HEK293 (cell line): ENCODE data around the gene SH2D7.
A peak's percentile ranks its signal among the peaks of the same experiment; 100 is the strongest.

Source experiments
- KLF9 ChIP-seq: fragments of 450-650 bp; formaldehyde crosslinking; IDR thresholded peaks from 2 replicates; pipeline ENCODE4 v1.5.1; 2016; ENCODE audit warnings: missing biosample characterization, missing genetic modification characterization, low read depth
- SCRT2 ChIP-seq: fragments of 450-650 bp; formaldehyde crosslinking; IDR thresholded peaks from 2 replicates; pipeline ENCODE4 v1.5.1; 2016; ENCODE audit warnings: missing biosample characterization, missing genetic modification characterization
- ZBTB17 ChIP-seq: fragments of 450-650 bp; formaldehyde crosslinking; IDR thresholded peaks from 2 replicates; pipeline ENCODE4 v1.5.1; 2016; ENCODE audit warnings: missing biosample characterization, missing genetic modification characterization
- ZBTB48 ChIP-seq: fragments of 450-650 bp; formaldehyde crosslinking; IDR thresholded peaks from 2 replicates; pipeline ENCODE4 v1.5.1; 2016; ENCODE audit warnings: missing biosample characterization, missing genetic modification characterization
- ZNF132 ChIP-seq: fragments of 450-650 bp; formaldehyde crosslinking; IDR thresholded peaks from 2 replicates; pipeline ENCODE4 v1.5.1; 2017; ENCODE audit warnings: missing biosample characterization, missing genetic modification characterization, borderline replicate concordance
- ZNF140 ChIP-seq: fragments of 450-650 bp; formaldehyde crosslinking; IDR thresholded peaks from 2 replicates; pipeline ENCODE4 v1.5.1; 2016; ENCODE audit warnings: missing biosample characterization, missing genetic modification characterization
- ZNF157 ChIP-seq: fragments of 450-650 bp; formaldehyde crosslinking; IDR thresholded peaks from 2 replicates; pipeline ENCODE4 v1.5.1; 2016; ENCODE audit warnings: missing biosample characterization, missing genetic modification characterization
- ZNF16 ChIP-seq: fragments of 450-650 bp; formaldehyde crosslinking; IDR thresholded peaks from 2 replicates; pipeline ENCODE4 v1.5.1; 2016; ENCODE audit warnings: low read depth, missing biosample characterization, missing genetic modification characterization
- ZNF184 ChIP-seq: fragments of 450-650 bp; IDR thresholded peaks from 2 replicates; pipeline ENCODE4 v1.5.1; 2018; ENCODE audit warnings: missing biosample characterization, mild to moderate bottlenecking, missing genetic modification characterization
- ZNF2 ChIP-seq: fragments of 450-650 bp; formaldehyde crosslinking; IDR thresholded peaks from 2 replicates; pipeline ENCODE4 v1.5.1; 2016; ENCODE audit warnings: missing biosample characterization, missing genetic modification characterization
- ZNF202 ChIP-seq: fragments of 450-650 bp; formaldehyde crosslinking; IDR thresholded peaks from 2 replicates; pipeline ENCODE4 v1.5.1; 2016; ENCODE audit warnings: missing biosample characterization, missing genetic modification characterization, borderline replicate concordance
- ZNF239 ChIP-seq: fragments of 450-650 bp; formaldehyde crosslinking; IDR thresholded peaks from 2 replicates; pipeline ENCODE4 v1.5.1; 2016; ENCODE audit warnings: missing biosample characterization, missing genetic modification characterization
- ZNF248 ChIP-seq: fragments of 450-650 bp; formaldehyde crosslinking; IDR thresholded peaks from 2 replicates; pipeline ENCODE4 v1.5.1; 2017; ENCODE audit warnings: missing biosample characterization, missing genetic modification characterization
- ZNF366 ChIP-seq: fragments of 450-650 bp; formaldehyde crosslinking; conservative IDR thresholded peaks from 2 replicates; pipeline ENCODE4 v1.5.1; 2016; ENCODE audit warnings: missing biosample characterization, missing genetic modification characterization
- ZNF433 ChIP-seq: fragments of 450-650 bp; formaldehyde crosslinking; IDR thresholded peaks from 2 replicates; pipeline ENCODE4 v1.5.1; 2016; ENCODE audit warnings: missing biosample characterization, missing genetic modification characterization, low read depth
- ZNF521 ChIP-seq: fragments of 450-650 bp; formaldehyde crosslinking; IDR thresholded peaks from 2 replicates; pipeline ENCODE4 v1.5.1; 2017; ENCODE audit warnings: missing biosample characterization, mild to moderate bottlenecking, missing genetic modification characterization
- ZNF529 ChIP-seq: fragments of 450-650 bp; formaldehyde crosslinking; IDR thresholded peaks from 2 replicates; pipeline ENCODE4 v1.5.1; 2017; ENCODE audit warnings: missing genetic modification characterization, missing biosample characterization; ENCODE audit not compliant: insufficient replicate concordance
- ZNF571 ChIP-seq: fragments of 450-650 bp; formaldehyde crosslinking; IDR thresholded peaks from 2 replicates; pipeline ENCODE4 v1.5.0; 2017; ENCODE audit warnings: missing biosample characterization, missing genetic modification characterization
- ZNF596 ChIP-seq: fragments of 450-650 bp; IDR thresholded peaks from 2 replicates; pipeline ENCODE4 v1.5.0; 2018; ENCODE audit warnings: missing biosample characterization, mild to moderate bottlenecking, missing genetic modification characterization, moderate library complexity
- ZNF621 ChIP-seq: fragments of 450-650 bp; formaldehyde crosslinking; IDR thresholded peaks from 2 replicates; pipeline ENCODE4 v1.5.1; 2017; ENCODE audit warnings: missing biosample characterization, missing genetic modification characterization
- ZNF837 ChIP-seq: fragments of 450-650 bp; formaldehyde crosslinking; IDR thresholded peaks from 2 replicates; pipeline ENCODE4 v1.5.1; 2016; ENCODE audit warnings: missing biosample characterization, missing genetic modification characterization
- TF ChIP-seq, protein P1 (sequence below): fragments of 450-650 bp; formaldehyde crosslinking; IDR thresholded peaks from 2 replicates; pipeline ENCODE4 v1.5.1; 2016; ENCODE audit warnings: missing biosample characterization, missing genetic modification characterization
- TF ChIP-seq, protein P2 (sequence below): IDR thresholded peaks from 2 replicates; pipeline ENCODE4 v1.6.1; 2011; ENCODE audit warnings: mild to moderate bottlenecking, low read depth, low read length, borderline replicate concordance
- TF ChIP-seq, protein P3 (sequence below): fragments of 450-650 bp; formaldehyde crosslinking; IDR thresholded peaks from 2 replicates; pipeline ENCODE4 v1.5.1; 2016; ENCODE audit warnings: missing biosample characterization, missing genetic modification characterization
- TF ChIP-seq, protein P4 (sequence below): fragments of 450-650 bp; formaldehyde crosslinking; IDR thresholded peaks from 2 replicates; pipeline ENCODE4 v1.5.1; 2017; ENCODE audit warnings: missing biosample characterization, mild to moderate bottlenecking, missing genetic modification characterization, moderate library complexity
- TF ChIP-seq, protein P5 (sequence below): fragments of 450-650 bp; formaldehyde crosslinking; IDR thresholded peaks from 2 replicates; pipeline ENCODE4 v1.5.1; 2016; ENCODE audit warnings: missing biosample characterization, missing genetic modification characterization, borderline replicate concordance

SH2D7 gene

DNA sequence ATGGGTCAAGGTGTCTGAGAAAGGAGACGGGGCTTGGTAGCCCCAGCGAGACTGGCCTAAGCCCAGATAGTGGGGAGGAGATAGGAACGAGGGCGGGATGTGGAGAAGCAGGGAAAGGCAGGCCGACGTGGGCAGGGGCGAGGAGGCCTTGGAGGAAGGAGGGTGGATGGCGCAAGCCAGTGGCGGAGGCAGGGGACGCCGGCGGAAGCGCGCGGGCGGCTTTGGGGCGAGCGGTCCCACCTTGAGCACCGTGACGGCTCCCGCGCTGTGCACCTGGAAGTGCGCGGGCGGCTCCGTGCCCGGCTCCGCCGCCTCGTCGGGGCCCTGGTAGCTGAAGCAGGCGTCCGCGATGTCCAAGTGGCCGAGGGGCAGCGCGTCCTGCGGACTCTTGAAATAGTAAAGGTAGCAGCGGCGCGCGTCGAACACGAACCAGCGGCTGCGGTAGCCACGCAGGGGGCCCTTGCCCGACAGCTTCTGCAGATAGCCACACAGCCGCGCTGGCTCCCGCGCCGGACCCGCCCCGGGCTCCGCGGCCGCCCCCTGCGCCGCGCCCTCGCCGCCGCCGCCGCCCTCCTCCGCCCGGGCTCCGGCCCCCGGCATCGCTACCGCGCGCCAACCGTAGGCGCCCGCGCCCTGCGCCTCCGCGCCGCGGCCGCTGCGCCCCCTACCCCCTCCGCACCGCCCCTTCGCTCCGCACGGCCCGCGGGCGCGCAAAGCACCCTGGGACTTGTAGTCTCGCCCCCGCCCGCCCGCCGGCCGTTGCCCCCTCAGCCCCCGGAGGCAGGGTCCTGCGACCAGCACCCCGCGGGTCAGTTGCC, 15.1 kb upstream of the SH2D7 start, which contains the start of gene TBC1D2B (continued):
- TF ChIP-seq, protein P1, sequence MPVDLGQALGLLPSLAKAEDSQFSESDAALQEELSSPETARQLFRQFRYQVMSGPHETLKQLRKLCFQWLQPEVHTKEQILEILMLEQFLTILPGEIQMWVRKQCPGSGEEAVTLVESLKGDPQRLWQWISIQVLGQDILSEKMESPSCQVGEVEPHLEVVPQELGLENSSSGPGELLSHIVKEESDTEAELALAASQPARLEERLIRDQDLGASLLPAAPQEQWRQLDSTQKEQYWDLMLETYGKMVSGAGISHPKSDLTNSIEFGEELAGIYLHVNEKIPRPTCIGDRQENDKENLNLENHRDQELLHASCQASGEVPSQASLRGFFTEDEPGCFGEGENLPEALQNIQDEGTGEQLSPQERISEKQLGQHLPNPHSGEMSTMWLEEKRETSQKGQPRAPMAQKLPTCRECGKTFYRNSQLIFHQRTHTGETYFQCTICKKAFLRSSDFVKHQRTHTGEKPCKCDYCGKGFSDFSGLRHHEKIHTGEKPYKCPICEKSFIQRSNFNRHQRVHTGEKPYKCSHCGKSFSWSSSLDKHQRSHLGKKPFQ (tag by site-specific recombination) = no peak
- no peak for TF ChIP-seq ZNF132 (tag by site-specific recombination)
- TF ChIP-seq ZNF529 = no peak
- TF ChIP-seq, protein P2, sequence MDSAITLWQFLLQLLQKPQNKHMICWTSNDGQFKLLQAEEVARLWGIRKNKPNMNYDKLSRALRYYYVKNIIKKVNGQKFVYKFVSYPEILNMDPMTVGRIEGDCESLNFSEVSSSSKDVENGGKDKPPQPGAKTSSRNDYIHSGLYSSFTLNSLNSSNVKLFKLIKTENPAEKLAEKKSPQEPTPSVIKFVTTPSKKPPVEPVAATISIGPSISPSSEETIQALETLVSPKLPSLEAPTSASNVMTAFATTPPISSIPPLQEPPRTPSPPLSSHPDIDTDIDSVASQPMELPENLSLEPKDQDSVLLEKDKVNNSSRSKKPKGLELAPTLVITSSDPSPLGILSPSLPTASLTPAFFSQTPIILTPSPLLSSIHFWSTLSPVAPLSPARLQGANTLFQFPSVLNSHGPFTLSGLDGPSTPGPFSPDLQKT = no peak
- TF ChIP-seq ZNF366 (tag by site-specific recombination) = peak; percentile 59; the same call in 1 of the 2 replicates
- no peak for TF ChIP-seq SCRT2
- no peak for TF ChIP-seq ZNF184 (tag by site-specific recombination)
- no peak for TF ChIP-seq ZNF433 (tag by site-specific recombination)
- no peak for TF ChIP-seq ZNF521 (tag by site-specific recombination)
- no peak for TF ChIP-seq ZNF157 (tag by site-specific recombination)
- peak; percentile 38; the same call in 1 of the 2 replicates for TF ChIP-seq ZNF596 (tag by site-specific recombination)
- TF ChIP-seq ZNF202 (tag by site-specific recombination) = no peak
- TF ChIP-seq KLF9 (tag by site-specific recombination) = peak; percentile 16; the same call in 1 of the 2 replicates
- TF ChIP-seq, protein P3, sequence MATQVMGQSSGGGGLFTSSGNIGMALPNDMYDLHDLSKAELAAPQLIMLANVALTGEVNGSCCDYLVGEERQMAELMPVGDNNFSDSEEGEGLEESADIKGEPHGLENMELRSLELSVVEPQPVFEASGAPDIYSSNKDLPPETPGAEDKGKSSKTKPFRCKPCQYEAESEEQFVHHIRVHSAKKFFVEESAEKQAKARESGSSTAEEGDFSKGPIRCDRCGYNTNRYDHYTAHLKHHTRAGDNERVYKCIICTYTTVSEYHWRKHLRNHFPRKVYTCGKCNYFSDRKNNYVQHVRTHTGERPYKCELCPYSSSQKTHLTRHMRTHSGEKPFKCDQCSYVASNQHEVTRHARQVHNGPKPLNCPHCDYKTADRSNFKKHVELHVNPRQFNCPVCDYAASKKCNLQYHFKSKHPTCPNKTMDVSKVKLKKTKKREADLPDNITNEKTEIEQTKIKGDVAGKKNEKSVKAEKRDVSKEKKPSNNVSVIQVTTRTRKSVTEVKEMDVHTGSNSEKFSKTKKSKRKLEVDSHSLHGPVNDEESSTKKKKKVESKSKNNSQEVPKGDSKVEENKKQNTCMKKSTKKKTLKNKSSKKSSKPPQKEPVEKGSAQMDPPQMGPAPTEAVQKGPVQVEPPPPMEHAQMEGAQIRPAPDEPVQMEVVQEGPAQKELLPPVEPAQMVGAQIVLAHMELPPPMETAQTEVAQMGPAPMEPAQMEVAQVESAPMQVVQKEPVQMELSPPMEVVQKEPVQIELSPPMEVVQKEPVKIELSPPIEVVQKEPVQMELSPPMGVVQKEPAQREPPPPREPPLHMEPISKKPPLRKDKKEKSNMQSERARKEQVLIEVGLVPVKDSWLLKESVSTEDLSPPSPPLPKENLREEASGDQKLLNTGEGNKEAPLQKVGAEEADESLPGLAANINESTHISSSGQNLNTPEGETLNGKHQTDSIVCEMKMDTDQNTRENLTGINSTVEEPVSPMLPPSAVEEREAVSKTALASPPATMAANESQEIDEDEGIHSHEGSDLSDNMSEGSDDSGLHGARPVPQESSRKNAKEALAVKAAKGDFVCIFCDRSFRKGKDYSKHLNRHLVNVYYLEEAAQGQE (tag by site-specific recombination) = no peak
- no peak for TF ChIP-seq ZNF571 (tag by site-specific recombination)
- TF ChIP-seq ZNF2 (tag by site-specific recombination) = peak; percentile 88
- TF ChIP-seq, protein P4, sequence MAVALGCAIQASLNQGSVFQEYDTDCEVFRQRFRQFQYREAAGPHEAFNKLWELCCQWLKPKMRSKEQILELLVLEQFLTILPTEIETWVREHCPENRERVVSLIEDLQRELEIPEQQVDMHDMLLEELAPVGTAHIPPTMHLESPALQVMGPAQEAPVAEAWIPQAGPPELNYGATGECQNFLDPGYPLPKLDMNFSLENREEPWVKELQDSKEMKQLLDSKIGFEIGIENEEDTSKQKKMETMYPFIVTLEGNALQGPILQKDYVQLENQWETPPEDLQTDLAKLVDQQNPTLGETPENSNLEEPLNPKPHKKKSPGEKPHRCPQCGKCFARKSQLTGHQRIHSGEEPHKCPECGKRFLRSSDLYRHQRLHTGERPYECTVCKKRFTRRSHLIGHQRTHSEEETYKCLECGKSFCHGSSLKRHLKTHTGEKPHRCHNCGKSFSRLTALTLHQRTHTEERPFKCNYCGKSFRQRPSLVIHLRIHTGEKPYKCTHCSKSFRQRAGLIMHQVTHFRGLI (tag by site-specific recombination) = 0 out of 2 replicates have a peak, but pooled peaks have one; percentile 12
- no peak for TF ChIP-seq ZNF16
- TF ChIP-seq, protein P5, sequence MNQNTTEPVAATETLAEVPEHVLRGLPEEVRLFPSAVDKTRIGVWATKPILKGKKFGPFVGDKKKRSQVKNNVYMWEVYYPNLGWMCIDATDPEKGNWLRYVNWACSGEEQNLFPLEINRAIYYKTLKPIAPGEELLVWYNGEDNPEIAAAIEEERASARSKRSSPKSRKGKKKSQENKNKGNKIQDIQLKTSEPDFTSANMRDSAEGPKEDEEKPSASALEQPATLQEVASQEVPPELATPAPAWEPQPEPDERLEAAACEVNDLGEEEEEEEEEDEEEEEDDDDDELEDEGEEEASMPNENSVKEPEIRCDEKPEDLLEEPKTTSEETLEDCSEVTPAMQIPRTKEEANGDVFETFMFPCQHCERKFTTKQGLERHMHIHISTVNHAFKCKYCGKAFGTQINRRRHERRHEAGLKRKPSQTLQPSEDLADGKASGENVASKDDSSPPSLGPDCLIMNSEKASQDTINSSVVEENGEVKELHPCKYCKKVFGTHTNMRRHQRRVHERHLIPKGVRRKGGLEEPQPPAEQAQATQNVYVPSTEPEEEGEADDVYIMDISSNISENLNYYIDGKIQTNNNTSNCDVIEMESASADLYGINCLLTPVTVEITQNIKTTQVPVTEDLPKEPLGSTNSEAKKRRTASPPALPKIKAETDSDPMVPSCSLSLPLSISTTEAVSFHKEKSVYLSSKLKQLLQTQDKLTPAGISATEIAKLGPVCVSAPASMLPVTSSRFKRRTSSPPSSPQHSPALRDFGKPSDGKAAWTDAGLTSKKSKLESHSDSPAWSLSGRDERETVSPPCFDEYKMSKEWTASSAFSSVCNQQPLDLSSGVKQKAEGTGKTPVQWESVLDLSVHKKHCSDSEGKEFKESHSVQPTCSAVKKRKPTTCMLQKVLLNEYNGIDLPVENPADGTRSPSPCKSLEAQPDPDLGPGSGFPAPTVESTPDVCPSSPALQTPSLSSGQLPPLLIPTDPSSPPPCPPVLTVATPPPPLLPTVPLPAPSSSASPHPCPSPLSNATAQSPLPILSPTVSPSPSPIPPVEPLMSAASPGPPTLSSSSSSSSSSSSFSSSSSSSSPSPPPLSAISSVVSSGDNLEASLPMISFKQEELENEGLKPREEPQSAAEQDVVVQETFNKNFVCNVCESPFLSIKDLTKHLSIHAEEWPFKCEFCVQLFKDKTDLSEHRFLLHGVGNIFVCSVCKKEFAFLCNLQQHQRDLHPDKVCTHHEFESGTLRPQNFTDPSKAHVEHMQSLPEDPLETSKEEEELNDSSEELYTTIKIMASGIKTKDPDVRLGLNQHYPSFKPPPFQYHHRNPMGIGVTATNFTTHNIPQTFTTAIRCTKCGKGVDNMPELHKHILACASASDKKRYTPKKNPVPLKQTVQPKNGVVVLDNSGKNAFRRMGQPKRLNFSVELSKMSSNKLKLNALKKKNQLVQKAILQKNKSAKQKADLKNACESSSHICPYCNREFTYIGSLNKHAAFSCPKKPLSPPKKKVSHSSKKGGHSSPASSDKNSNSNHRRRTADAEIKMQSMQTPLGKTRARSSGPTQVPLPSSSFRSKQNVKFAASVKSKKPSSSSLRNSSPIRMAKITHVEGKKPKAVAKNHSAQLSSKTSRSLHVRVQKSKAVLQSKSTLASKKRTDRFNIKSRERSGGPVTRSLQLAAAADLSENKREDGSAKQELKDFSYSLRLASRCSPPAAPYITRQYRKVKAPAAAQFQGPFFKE (tag by site-specific recombination) = no peak
- TF ChIP-seq ZNF837 (tag by site-specific recombination) = no peak
- TF ChIP-seq ZNF621 (tag by site-specific recombination) = no peak
- no peak for TF ChIP-seq ZNF140 (tag by site-specific recombination)
- TF ChIP-seq ZBTB48 (tag by site-specific recombination) = peak; percentile 79
- no peak for TF ChIP-seq ZNF248 (tag by site-specific recombination)
- TF ChIP-seq ZBTB17 (tag by site-specific recombination) = peak; percentile 76
- TF ChIP-seq ZNF239 (tag by site-specific recombination) = no peak
